GM12878 (cell line): ENCODE data around the gene PAK5. TPM values are rescaled to one million over a fixed set of nuclear protein-coding genes. Genes with fewer than 3 reads are reported as not detected.

ENCODE experiments used
- ATAC-seq: fragments of 200-7000 bp; cut with Tn5 transposase; 3 replicates; pipeline ENCODE4 v1.9.1; 2020; ENCODE audit warnings: mild to moderate bottlenecking, moderate library complexity
- BruUV-seq: library from RNA; stranded (reverse); fragments of 400-500 nt; replicated peaks from 2 replicates; lab custom pipeline; 2021; lab: Mats Ljungman, UMichigan
- CTCF ChIA-PET: fragments of 300-600 bp; sonication (Branson Sonifier 250); formaldehyde crosslinking; extraction: SDS; loops from one replicate; lab custom pipeline; 2021; ENCODE audit warnings: inconsistent platforms; lab: Yijun Ruan, JAX
- POLR2A ChIA-PET: fragments of 350-600 bp; formaldehyde crosslinking; extraction: SDS; loops from one replicate; lab custom pipeline; 2021; ENCODE audit warnings: inconsistent platforms; lab: Charles Lee
- RAD21 ChIA-PET: fragments of 300-600 bp; sonication (Branson Sonifier 250); formaldehyde crosslinking; loops from one replicate; lab custom pipeline; 2023; ENCODE audit warnings: antibody characterized with exemption; ENCODE audit not compliant: unreplicated experiment; lab: Charles Lee
- SMC1A ChIA-PET: fragments of 300-600 bp; sonication (Branson Sonifier 250); formaldehyde crosslinking; loops from one replicate; lab custom pipeline; 2023; ENCODE audit not compliant: unreplicated experiment, uncharacterized antibody; lab: Charles Lee
- DNase-seq: peaks from one replicate; pipeline ENCODE4 v3.0.0-alpha.2; 2011; ENCODE audit warnings: low read depth, low spot score
- FAIRE-seq: peaks from 3 replicates; lab custom pipeline; 2011; peaks lifted over from hg19 to GRCh38; lab: Jason Lieb, UNC
- H2AFZ ChIP-seq: 2 replicates; pipeline ENCODE4 v1.6.0; 2011; ENCODE audit warnings: low read depth, low read length, control low read depth; ENCODE audit not compliant: control insufficient read depth
- H3K27ac ChIP-seq: 2 replicates; pipeline ENCODE4 v1.5.1; 2011; ENCODE audit warnings: control low read depth; ENCODE audit not compliant: control insufficient read depth, insufficient read depth
- H3K27me3 ChIP-seq, 2 experiments: replicated peaks in 1 of 2; 2 replicates each; pipeline versions ENCODE4 v1.6.0 to v1.6.1; 2011; ENCODE audit warnings: low read length in 1 of 2; ENCODE audit not compliant: control insufficient read depth in 2 of 2, insufficient read depth in 2 of 2
- H3K36me3 ChIP-seq, 2 experiments: 2 replicates each; pipeline ENCODE4 v1.5.1; 2011; ENCODE audit warnings: low read length in 1 of 2; ENCODE audit not compliant: control insufficient read depth in 2 of 2, insufficient read depth in 2 of 2
- H3K4me1 ChIP-seq: 2 replicates; pipeline ENCODE4 v1.6.1; 2011; ENCODE audit warnings: mild to moderate bottlenecking, low read length, moderate library complexity, mixed read lengths; ENCODE audit not compliant: control insufficient read depth, insufficient read depth
- H3K4me2 ChIP-seq: 2 replicates; pipeline ENCODE4 v1.6.0; 2011; ENCODE audit warnings: control low read depth; ENCODE audit not compliant: control insufficient read depth, insufficient read depth
- H3K4me3 ChIP-seq: fragments of 200-600 bp; sonication (generic); 2 replicates; pipeline ENCODE4 v1.5.1; 2016
- H3K79me2 ChIP-seq: 2 replicates; pipeline ENCODE4 v1.6.0; 2011; ENCODE audit warnings: low read length; ENCODE audit not compliant: control insufficient read depth, insufficient read depth
- H3K9ac ChIP-seq: 2 replicates; pipeline ENCODE4 v1.8.0; 2011; ENCODE audit warnings: low read length, control low read depth, mixed read lengths; ENCODE audit not compliant: control insufficient read depth, insufficient read depth
- H3K9me3 ChIP-seq: replicated peaks from 3 replicates; pipeline ENCODE4 v1.5.1; 2011; ENCODE audit warnings: mild to moderate bottlenecking, low read length; ENCODE audit not compliant: control insufficient read depth, insufficient read depth
- H4K20me1 ChIP-seq: 2 replicates; pipeline ENCODE4 v1.6.0; 2011; ENCODE audit not compliant: control insufficient read depth, insufficient read depth
- BCL11A ChIP-seq: IDR thresholded peaks from 2 replicates; pipeline ENCODE4 v1.6.1; 2011; ENCODE audit warnings: low read depth, low read length
- BHLHE40 ChIP-seq, 2 experiments: fragments of 450-650 bp in 1 of 2; IDR thresholded peaks; 2 replicates each; pipeline ENCODE4 v1.6.1; 2011 to 2017; ENCODE audit warnings: low read depth in 2 of 2, borderline replicate concordance in 1 of 2, improper control_type of control experiment in 1 of 2, low read length in 1 of 2, mild to moderate bottlenecking in 1 of 2
- CTCF ChIP-seq, 3 experiments: IDR thresholded peaks in 2 of 3; conservative IDR thresholded peaks in 1 of 3; 2 replicates each; pipeline ENCODE4 v1.5.1; 2011; ENCODE audit warnings: low read depth in 3 of 3, low read length in 3 of 3, mild to moderate bottlenecking in 3 of 3, control low read depth in 2 of 3, moderate library complexity in 2 of 3, inconsistent platforms in 1 of 3, mixed read lengths in 1 of 3; ENCODE audit not compliant: control insufficient read depth in 2 of 3, insufficient read depth in 1 of 3; ENCODE audit errors: extremely low read depth in 1 of 3
- E2F8 ChIP-seq: fragments of 450-650 bp; IDR thresholded peaks from 2 replicates; pipeline ENCODE4 v1.6.1; 2018; ENCODE audit warnings: mild to moderate bottlenecking, low read depth, moderate library complexity; ENCODE audit not compliant: partially characterized antibody
- HDAC6 ChIP-seq: fragments of 200-600 bp; sonication (generic); IDR thresholded peaks from one replicate; pipeline ENCODE4 v1.8.0; 2017; ENCODE audit warnings: antibody characterized with exemption; ENCODE audit not compliant: unreplicated experiment
- HDGF ChIP-seq: fragments of 450-650 bp; IDR thresholded peaks from 2 replicates; pipeline ENCODE4 v1.6.1; 2016; ENCODE audit warnings: antibody characterized with exemption
- IKZF1 ChIP-seq: fragments of 450-650 bp; conservative IDR thresholded peaks from 2 replicates; pipeline ENCODE4 v1.6.1; 2017; ENCODE audit warnings: antibody characterized with exemption, mild to moderate bottlenecking
- IRF5 ChIP-seq: fragments of 450-650 bp; IDR thresholded peaks from 2 replicates; pipeline ENCODE4 v1.6.1; 2017; ENCODE audit warnings: borderline replicate concordance
- MXI1 ChIP-seq: fragments of 150-350 bp; IDR thresholded peaks from 2 replicates; pipeline ENCODE4 v1.6.1; 2011; ENCODE audit warnings: low read depth, mild to moderate bottlenecking, inconsistent platforms, low read length, improper control_type of control experiment
- PAX5 ChIP-seq: IDR thresholded peaks from 2 replicates; pipeline ENCODE4 v1.6.1; 2011; ENCODE audit warnings: low read depth, low read length, borderline replicate concordance
- PML ChIP-seq: IDR thresholded peaks from 2 replicates; pipeline ENCODE4 v1.6.1; 2012; ENCODE audit warnings: low read length, inconsistent platforms
- RAD21 ChIP-seq: IDR thresholded peaks from 2 replicates; pipeline ENCODE4 v1.6.1; 2011; ENCODE audit warnings: mild to moderate bottlenecking, low read depth, low read length, moderate library complexity; ENCODE audit not compliant: insufficient read depth
- SMARCA5 ChIP-seq: fragments of 450-650 bp; IDR thresholded peaks from 2 replicates; pipeline ENCODE4 v1.6.1; 2017; ENCODE audit warnings: mild to moderate bottlenecking
- USF1 ChIP-seq: IDR thresholded peaks from 2 replicates; pipeline ENCODE4 v1.6.1; 2011; ENCODE audit warnings: borderline replicate concordance, low read depth, mild to moderate bottlenecking, moderate library complexity, mixed read lengths, low read length; ENCODE audit not compliant: insufficient read depth; ENCODE audit errors: extremely low read length
- WRNIP1 ChIP-seq: IDR thresholded peaks from 2 replicates; pipeline ENCODE4 v1.6.1; 2011; ENCODE audit warnings: low read depth, low read length, improper control_type of control experiment, borderline replicate concordance
- ZZZ3 ChIP-seq: IDR thresholded peaks from 2 replicates; pipeline ENCODE4 v1.6.1; 2011; ENCODE audit warnings: low read depth; ENCODE audit not compliant: control insufficient read depth, insufficient read length
- WGBS: methylation state at CpG from one replicate; pipeline ENCODE4 v1.1.6; 2016; ENCODE audit warnings: low lambda C conversion rate; ENCODE audit not compliant: insufficient replicate concordance, insufficient coverage; ENCODE audit errors: missing lambda C conversion rate; 5-methylcytosine and 5-hydroxymethylcytosine counted together
- in situ Hi-C: fragments of 300-500 bp; cut with MboI; formaldehyde crosslinking; loops from 9 replicates; pipeline ENCODE4 v1.14.3; 2018; ENCODE audit warnings: mixed read lengths
- intact Hi-C: fragments of 100-400 bp; cut with micrococcal nuclease; formaldehyde crosslinking; loops from one replicate; pipeline ENCODE4 v1.14.2; 2022; ENCODE audit not compliant: unreplicated experiment
- polyA plus RNA-seq, 11 experiments: library from polyadenylated mRNA; depleted of rRNA in 4 of 11; unstranded in 6 of 11; stranded (reverse) in 5 of 11; fragments of >200 nt; fragmentation: Nextera tagmentation in 4 of 11; fragmentation: Illumina TruSeq in 1 of 11; extraction: Ambion mirVana in 4 of 11; extraction: Trizol in 1 of 11; gene quantifications; 1 replicate in 1 of 11; 2 replicates in 10 of 11; pipeline versions ENCODE4 v1.2.1 to v1.2.3, GENCODE V29; 2011 to 2016; ENCODE audit warnings: inconsistent platforms in 2 of 11, missing spikeins in 2 of 11, low read depth in 1 of 11
- total RNA-seq, 4 experiments: library from RNA; depleted of rRNA in 3 of 4; stranded (reverse); fragments of >200 nt in 3 of 4; fragmentation: Illumina TruSeq in 1 of 4; extraction: Trizol in 1 of 4; gene quantifications; 2 replicates each; pipeline versions ENCODE4 v1.2.1 to v1.2.3, GENCODE V29; 2013 to 2021

The PAK5 gene
- total and polyA plus RNA-seq, 10 of the 15 experiments (the other 5 are each of a cell fraction or from before 2014, with no cell fraction given) = not detected

GRCh38 chr20:9810738-9811137 is 28.1 kb downstream of the PAK5 start (continued):
- TF ChIP-seq ZZZ3 (no peak), CTCF (IDR thresholded peaks at IDR 0.05 in 2 of 3, conservative IDR thresholded peaks at IDR 0.05 in 1 of 3; ENCODE audit: control insufficient read depth in 2 of 3, extremely low read depth in 1 of 3, insufficient read depth in 1 of 3, low read depth in 3 of 3, low read length in 3 of 3) (no peak), PML (no peak), BCL11A (no peak)

GRCh38 chr20:9809271-9809670 is 29.6 kb downstream of the PAK5 start:
- no peaks in the 10 kb centered on the region for H3K4me1 ChIP-seq
- H3K9me3 ChIP-seq = no peaks in the 10 kb centered on the region
- no TSS peak for BruUV-seq
- H3K27me3 ChIP-seq = no peaks in the 10 kb centered on the region
- ChIA-PET SMC1A (no interaction called here), POLR2A (interaction anchor here (0.7 kb wide), 1 partner anchor 1785 kb away, joined by 3 read pairs; no protein-coding TSS in a partner anchor), RAD21 (no interaction called here), CTCF (no interaction called here)
- H2AFZ ChIP-seq = no peak overlapping the region
- DNase-seq (no peak), ATAC-seq (no peak), FAIRE-seq (no peak)
- in situ Hi-C loops = no loop called here
- H3K79me2 ChIP-seq = no peaks in the 10 kb centered on the region
- H4K20me1 ChIP-seq = no peaks in the 10 kb centered on the region
- intact Hi-C loops = no loop called here
- H3K9ac ChIP-seq = no peak overlapping the region
- WGBS = 0% methylated on average over 1 of the region's 1 CpG
- H3K4me2 ChIP-seq = no peak overlapping the region
- H3K36me3 ChIP-seq = no peaks in the 10 kb centered on the region
- no peak overlapping the region for H3K4me3 ChIP-seq
- no peak overlapping the region for H3K27ac ChIP-seq
- TF ChIP-seq MXI1 (no peak), E2F8 (no peak), BCL11A (no peak), BHLHE40 (IDR thresholded peaks at IDR 0.05; ENCODE audit: borderline replicate concordance in 1 of 2, low read depth in 2 of 2, low read length in 1 of 2) (no peak), HDGF (no peak), IKZF1 (no peak), RAD21 (no peak), PAX5 (no peak), USF1 (no peak), IRF5 (no peak), WRNIP1 (no peak), HDAC6 (no peak), SMARCA5 (no peak)
